Measurements from ENCODE around the gene SLC37A2. TPM values are rescaled to one million over a fixed set of nuclear protein-coding genes. Genes with fewer than 3 reads are reported as not detected.
A peak's percentile ranks its signal among the peaks of the same experiment; 100 is the strongest.

SLC37A2 gene
- total and polyA plus RNA-seq, 2 of the 13 experiments (the other 11 are each of a cell fraction or from before 2014, with no cell fraction given) = 4.6 to 7.1 TPM

GRCh38 chr11:125124618-125124992, 61.5 kb downstream of the SLC37A2 start:
- ATAC-seq (no peak), FAIRE-seq (no peak), DNase-seq (ENCODE audit: low spot score) (no peak)
- in situ Hi-C loops (cut with HindIII; ENCODE audit: extremely low pct_ligation_motif_present, low pct_unique_long_range_greater_than_20kb) = no loop called here
- ChIA-PET CTCF (ENCODE audit: low intra/inter-chr PET ratio, low total read pairs) (interaction anchor here (1.1 to 1.3 kb wide), 3 partner anchors 13 to 163 kb away, joined by 3 to 9 read pairs (median 4); partner anchors contain the start of gene TMEM218), POLR2A (interaction anchor here (1.5 to 2.2 kb wide), 6 partner anchors 11 to 171 kb away, joined by 4 to 36 read pairs (median 9); partner anchors contain the start of genes CCDC15 and TMEM218)
- peaks cover 2 to 22% of the 10 kb centered on the region in 2 experiments; a peak in 2 of 5 replicates for H3K27me3 ChIP-seq (ENCODE audit: control insufficient read depth in 1 of 2, insufficient read depth in 2 of 2, low read length in 2 of 2)
- 79% methylated on average over 4 of the region's 4 CpGs for WGBS (ENCODE audit: low lambda C conversion rate)
- no peaks in the 10 kb centered on the region for H3K36me3 ChIP-seq (replicated peaks in 1 of 2; ENCODE audit: control insufficient read depth in 1 of 2, insufficient read depth in 2 of 2, low read length in 2 of 2)
- H3K4me2 ChIP-seq (ENCODE audit: low read depth, low read length) = 0 out of 2 replicates have a peak overlapping the region, but pooled peaks have one; percentile 84
- H3K9me3 ChIP-seq (ENCODE audit: low read length) = no peaks in the 10 kb centered on the region
- H3K4me3 ChIP-seq (replicated peaks in 1 of 3; ENCODE audit: insufficient read depth in 1 of 3, low read depth in 2 of 3, low read length in 3 of 3) = peak overlapping the region in 1 of 3 experiments; percentile 53; a peak in 1 of 6 replicates
- H4K20me1 ChIP-seq (ENCODE audit: insufficient read depth, low read length) = no peaks in the 10 kb centered on the region
- TF ChIP-seq HOMEZ (CRISPR knock-in tag; IDR thresholded peaks at IDR 0.05; ENCODE audit: low read depth) (no peak), CCAR2 (optimal IDR thresholded peaks at IDR 0.05; ENCODE audit: low read depth, low read length) (no peak), TBX2 (CRISPR knock-in tag; IDR thresholded peaks at IDR 0.05; ENCODE audit: borderline replicate concordance) (no peak), KDM3A (CRISPR knock-in tag; IDR thresholded peaks at IDR 0.05; ENCODE audit: low read depth) (no peak), THAP9 (CRISPR knock-in tag; IDR thresholded peaks at IDR 0.05; ENCODE audit: borderline replicate concordance) (no peak), SAFB2 (CRISPR knock-in tag; IDR thresholded peaks at IDR 0.05; ENCODE audit: borderline replicate concordance, low read depth) (no peak)
- no peak overlapping the region for H3K9ac ChIP-seq (ENCODE audit: insufficient read depth, low read depth, low read length)
- H3K4me1 ChIP-seq (ENCODE audit: insufficient read depth, low read length) = peaks cover 16% of the 10 kb centered on the region
- no peak overlapping the region for H3K27ac ChIP-seq (ENCODE audit: extremely low read length, insufficient read depth, low read length)
- intact Hi-C loops (cut with micrococcal nuclease; ENCODE audit: unreplicated experiment) = loop anchor here (1.0 kb wide), 2 partner anchors 13 to 33 kb away; partner anchors contain the start of gene TMEM218
- BruUV-seq (replicated peaks) = no TSS peak
- H2AFZ ChIP-seq (ENCODE audit: low read length) = no peak overlapping the region
- no peaks in the 10 kb centered on the region for H3K79me2 ChIP-seq (ENCODE audit: insufficient read depth, low read length)
